ENCODE results near the gene ABHD8.

Gene ABHD8, protein sequence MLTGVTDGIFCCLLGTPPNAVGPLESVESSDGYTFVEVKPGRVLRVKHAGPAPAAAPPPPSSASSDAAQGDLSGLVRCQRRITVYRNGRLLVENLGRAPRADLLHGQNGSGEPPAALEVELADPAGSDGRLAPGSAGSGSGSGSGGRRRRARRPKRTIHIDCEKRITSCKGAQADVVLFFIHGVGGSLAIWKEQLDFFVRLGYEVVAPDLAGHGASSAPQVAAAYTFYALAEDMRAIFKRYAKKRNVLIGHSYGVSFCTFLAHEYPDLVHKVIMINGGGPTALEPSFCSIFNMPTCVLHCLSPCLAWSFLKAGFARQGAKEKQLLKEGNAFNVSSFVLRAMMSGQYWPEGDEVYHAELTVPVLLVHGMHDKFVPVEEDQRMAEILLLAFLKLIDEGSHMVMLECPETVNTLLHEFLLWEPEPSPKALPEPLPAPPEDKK

DNA sequence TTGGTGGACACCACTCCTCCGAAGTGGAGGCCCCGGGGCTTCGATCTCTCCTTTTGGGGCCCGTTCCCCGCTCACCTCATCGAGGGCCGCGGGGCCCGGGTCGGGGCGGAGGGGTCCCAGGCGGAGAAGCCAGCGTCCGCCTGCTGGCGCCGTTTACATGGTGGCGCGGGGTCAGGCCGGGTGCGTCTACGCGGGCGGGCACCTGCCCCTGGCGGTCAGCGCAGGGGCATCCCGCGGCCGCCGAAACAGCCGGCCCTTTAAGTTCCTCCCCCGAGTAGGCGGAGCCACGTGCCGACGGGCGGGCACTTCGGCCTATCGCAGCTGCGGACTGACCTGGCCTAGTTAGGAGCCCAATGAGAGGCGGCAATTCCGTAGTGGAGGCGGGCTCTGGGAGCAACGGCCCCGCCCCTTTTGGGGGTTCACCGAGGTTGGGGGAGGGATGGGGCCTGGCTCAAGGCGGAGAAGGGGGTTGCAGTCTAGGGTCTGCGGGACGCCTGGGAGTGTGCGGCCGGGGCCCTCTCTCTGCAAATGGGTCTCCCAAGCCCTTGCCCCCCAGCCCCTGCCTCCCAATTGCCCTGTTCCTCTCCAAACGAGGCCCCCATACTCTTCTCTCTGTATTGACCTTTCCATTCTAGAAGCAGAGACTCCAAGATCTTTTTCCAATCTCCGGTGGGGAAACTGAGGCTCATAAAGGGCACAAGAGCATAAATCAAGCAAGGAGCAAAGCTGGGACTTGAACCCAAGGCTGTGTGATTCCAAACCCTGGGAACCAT, at the start of gene ABHD8:
Gene ABHD8, minus strand, starts transcription at position 259 of the 773 bp plus-strand sequence. CDS start 1,809 bp downstream, outside the sequence.
- Histone ChIP-seq H4K20me1 (ENCODE audit: control insufficient read depth, insufficient read depth, low read depth, low read length) (no peaks in the 10 kb centered on the region), H3K4me2 (ENCODE audit: low read length) (peak within 1 kb of the TSS; percentile 95), H3K27me3 (ENCODE audit: control insufficient read depth, low read length) (no peaks in the 10 kb centered on the region), H3K4me3 (ENCODE audit: low read length) (peak within 1 kb of the TSS; percentile 81), H3K4me1 (ENCODE audit: control insufficient read depth, low read length) (peaks cover 42% of the 10 kb centered on the region), H3K9me2 (replicated peaks; ENCODE audit: control insufficient read depth, low read length) (no peaks in the 10 kb centered on the region), H3F3A (ENCODE audit: control insufficient read depth, insufficient read depth) (peaks cover 6% of the 10 kb centered on the region), H3K79me2 (ENCODE audit: control insufficient read depth, low read length) (peaks cover 21% of the 10 kb centered on the region), H3K27ac (ENCODE audit: low read depth, low read length) (no peak within 1 kb of the TSS), H3K9me3 (ENCODE audit: control insufficient read depth, insufficient read depth, low read length) (no peaks in the 10 kb centered on the region), H3K36me3 (ENCODE audit: control insufficient read depth, low read length) (peaks cover 11% of the 10 kb centered on the region)
- TF ChIP-seq, protein P1, sequence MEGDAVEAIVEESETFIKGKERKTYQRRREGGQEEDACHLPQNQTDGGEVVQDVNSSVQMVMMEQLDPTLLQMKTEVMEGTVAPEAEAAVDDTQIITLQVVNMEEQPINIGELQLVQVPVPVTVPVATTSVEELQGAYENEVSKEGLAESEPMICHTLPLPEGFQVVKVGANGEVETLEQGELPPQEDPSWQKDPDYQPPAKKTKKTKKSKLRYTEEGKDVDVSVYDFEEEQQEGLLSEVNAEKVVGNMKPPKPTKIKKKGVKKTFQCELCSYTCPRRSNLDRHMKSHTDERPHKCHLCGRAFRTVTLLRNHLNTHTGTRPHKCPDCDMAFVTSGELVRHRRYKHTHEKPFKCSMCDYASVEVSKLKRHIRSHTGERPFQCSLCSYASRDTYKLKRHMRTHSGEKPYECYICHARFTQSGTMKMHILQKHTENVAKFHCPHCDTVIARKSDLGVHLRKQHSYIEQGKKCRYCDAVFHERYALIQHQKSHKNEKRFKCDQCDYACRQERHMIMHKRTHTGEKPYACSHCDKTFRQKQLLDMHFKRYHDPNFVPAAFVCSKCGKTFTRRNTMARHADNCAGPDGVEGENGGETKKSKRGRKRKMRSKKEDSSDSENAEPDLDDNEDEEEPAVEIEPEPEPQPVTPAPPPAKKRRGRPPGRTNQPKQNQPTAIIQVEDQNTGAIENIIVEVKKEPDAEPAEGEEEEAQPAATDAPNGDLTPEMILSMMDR (IDR thresholded peaks at IDR 0.05; ENCODE audit: low read depth, low read length, poor library complexity, severe bottlenecking): peak; percentile 23
- TF ChIP-seq EZH2phosphoT487 (IDR thresholded peaks at IDR 0.05; ENCODE audit: borderline replicate concordance, low read length): no peak

DNA sequence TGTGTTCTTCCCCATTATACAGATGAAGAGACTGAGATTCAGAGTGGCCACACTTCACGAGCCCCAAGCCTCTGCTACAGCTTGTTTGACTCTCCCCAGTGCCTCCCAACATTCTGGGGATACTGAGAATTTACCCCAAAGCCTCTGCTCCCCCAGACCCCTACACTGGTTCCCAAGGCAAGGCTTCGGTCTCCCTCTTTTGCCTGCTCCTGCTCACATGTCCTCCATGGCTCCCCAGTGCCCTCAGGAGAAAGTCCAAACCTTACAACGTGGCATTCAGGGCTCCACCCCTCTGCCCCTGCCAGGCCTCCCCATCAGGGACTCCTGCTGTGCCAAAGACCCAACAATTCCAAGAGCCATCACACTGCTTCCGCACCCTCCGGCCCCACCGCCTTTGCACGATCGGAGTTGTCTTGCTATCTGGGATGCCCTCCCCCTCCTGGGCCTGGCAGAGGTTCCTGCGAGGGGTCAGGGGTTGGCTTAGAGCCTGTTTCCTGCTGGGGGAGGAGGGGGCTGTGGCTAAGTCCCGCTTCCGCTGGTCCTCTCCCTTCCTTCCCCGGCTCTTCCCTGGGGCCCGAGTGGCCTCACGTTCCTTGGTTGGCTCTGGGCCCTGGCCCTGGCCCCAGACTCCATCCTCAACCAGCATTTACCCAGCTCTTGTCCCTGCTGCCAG, 49.5 kb upstream of the ABHD8 start:
- peaks cover 32% of the 10 kb centered on the region for H3K4me1 ChIP-seq (ENCODE audit: control insufficient read depth, low read length)
- H3K27me3 ChIP-seq (ENCODE audit: control insufficient read depth, low read length): 0 out of 2 replicates have a peak, but pooled peaks cover 3% of the 10 kb centered on the region
- no peaks in the 10 kb centered on the region for H4K20me1 ChIP-seq (ENCODE audit: control insufficient read depth, insufficient read depth, low read depth, low read length)
- no peaks in the 10 kb centered on the region for H3F3A ChIP-seq (ENCODE audit: control insufficient read depth, insufficient read depth)
- no peak overlapping the region for H3K4me2 ChIP-seq (ENCODE audit: low read length)
- H3K79me2 ChIP-seq (ENCODE audit: control insufficient read depth, low read length): no peaks in the 10 kb centered on the region
- H3K36me3 ChIP-seq (ENCODE audit: control insufficient read depth, low read length): no peaks in the 10 kb centered on the region
- no peak for TF ChIP-seq EZH2phosphoT487 (IDR thresholded peaks at IDR 0.05; ENCODE audit: borderline replicate concordance, low read length)
- TF ChIP-seq, protein P1 (IDR thresholded peaks at IDR 0.05; ENCODE audit: low read depth, low read length, poor library complexity, severe bottlenecking): no peak
- H3K9me3 ChIP-seq (ENCODE audit: control insufficient read depth, insufficient read depth, low read length): no peaks in the 10 kb centered on the region
- no peak overlapping the region for H3K4me3 ChIP-seq (ENCODE audit: low read length)
- H3K27ac ChIP-seq (ENCODE audit: low read depth, low read length): no peak overlapping the region
- H3K9me2 ChIP-seq (replicated peaks; ENCODE audit: control insufficient read depth, low read length): no peaks in the 10 kb centered on the region

DNA sequence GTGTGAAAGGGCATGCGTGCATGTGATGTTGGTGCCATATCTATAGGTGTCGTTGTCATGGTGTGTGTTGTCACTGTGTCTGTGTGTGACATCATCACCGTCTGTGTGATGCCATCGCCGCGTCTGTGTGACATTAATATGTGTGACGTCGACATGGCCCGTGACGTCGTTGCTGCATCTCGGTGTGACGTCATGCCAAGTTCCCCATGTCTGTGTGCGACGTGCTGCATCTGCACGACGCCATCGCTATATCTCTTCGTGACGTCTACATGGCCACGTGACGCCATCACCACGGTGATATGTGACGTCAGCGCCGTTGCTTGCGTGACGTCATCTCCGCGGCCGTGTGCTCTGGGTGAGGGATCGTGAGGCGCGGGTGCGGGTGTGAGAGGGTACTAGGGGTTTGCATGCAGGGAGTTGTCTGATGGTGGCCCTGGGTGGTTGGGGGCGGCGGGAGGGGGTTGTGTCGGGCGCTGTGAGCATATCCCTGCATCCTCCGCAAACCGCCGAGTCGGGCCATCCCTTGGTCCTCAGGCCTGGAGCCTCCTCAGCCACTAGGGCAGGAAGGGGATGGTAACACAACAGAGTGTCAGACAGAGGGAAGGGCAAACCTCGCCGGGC, 48.7 kb upstream of the ABHD8 start:
- Histone ChIP-seq H3K79me2 (ENCODE audit: control insufficient read depth, low read length) (no peaks in the 10 kb centered on the region), H4K20me1 (ENCODE audit: control insufficient read depth, insufficient read depth, low read depth, low read length) (no peaks in the 10 kb centered on the region), H3K9me3 (ENCODE audit: control insufficient read depth, insufficient read depth, low read length) (no peaks in the 10 kb centered on the region), H3K4me2 (ENCODE audit: low read length) (no peak overlapping the region; the same call in 1 of the 2 replicates), H3K4me3 (ENCODE audit: low read length) (no peak overlapping the region), H3K4me1 (ENCODE audit: control insufficient read depth, low read length) (peaks cover 40% of the 10 kb centered on the region), H3K27me3 (ENCODE audit: control insufficient read depth, low read length) (0 out of 2 replicates have a peak, but pooled peaks cover 3% of the 10 kb centered on the region), H3K27ac (ENCODE audit: low read depth, low read length) (no peak overlapping the region), H3K36me3 (ENCODE audit: control insufficient read depth, low read length) (no peaks in the 10 kb centered on the region), H3K9me2 (replicated peaks; ENCODE audit: control insufficient read depth, low read length) (no peaks in the 10 kb centered on the region), H3F3A (ENCODE audit: control insufficient read depth, insufficient read depth) (peaks cover 2% of the 10 kb centered on the region; the same call in 1 of the 2 replicates)
- no peak for TF ChIP-seq EZH2phosphoT487 (IDR thresholded peaks at IDR 0.05; ENCODE audit: borderline replicate concordance, low read length)
- TF ChIP-seq, protein P1 (IDR thresholded peaks at IDR 0.05; ENCODE audit: low read depth, low read length, poor library complexity, severe bottlenecking): no peak
